ENCODE results near the gene SIRPA.

- no peak for TF ChIP-seq POLR2A (IDR thresholded peaks at IDR 0.05; ENCODE audit: low read depth, low read length)
- TF ChIP-seq TAF1 (IDR thresholded peaks at IDR 0.05; ENCODE audit: borderline replicate concordance, low read depth, low read length), result no peak
- TF ChIP-seq POLR2AphosphoS5 (IDR thresholded peaks at IDR 0.05; ENCODE audit: low read depth, low read length), result no peak
These were observed 41.7 kb upstream of the SIRPA start for GRCh38 chr20:1853473-1853872.

Measured in GM12892 (cell line).